SK-N-MC (cell line): Measurements from ENCODE around the gene HYDIN.

ENCODE experiments used
- EZH2 ChIP-seq: fragments of 200-600 bp; sonication (generic); IDR thresholded peaks from one replicate; pipeline ENCODE4 v1.6.1; 2017; ENCODE audit warnings: antibody characterized with exemption
- FOXP2 ChIP-seq: optimal IDR thresholded peaks from 2 replicates; pipeline ENCODE3; 2011; ENCODE audit warnings: mild to moderate bottlenecking, moderate library complexity; ENCODE audit not compliant: insufficient read depth; ENCODE audit errors: extremely low read length, control extremely low read depth
- POLR2AphosphoS5 ChIP-seq: IDR thresholded peaks from 2 replicates; pipeline ENCODE4 v1.6.1; 2012; ENCODE audit warnings: mild to moderate bottlenecking, low read depth, low read length, borderline replicate concordance

DNA sequence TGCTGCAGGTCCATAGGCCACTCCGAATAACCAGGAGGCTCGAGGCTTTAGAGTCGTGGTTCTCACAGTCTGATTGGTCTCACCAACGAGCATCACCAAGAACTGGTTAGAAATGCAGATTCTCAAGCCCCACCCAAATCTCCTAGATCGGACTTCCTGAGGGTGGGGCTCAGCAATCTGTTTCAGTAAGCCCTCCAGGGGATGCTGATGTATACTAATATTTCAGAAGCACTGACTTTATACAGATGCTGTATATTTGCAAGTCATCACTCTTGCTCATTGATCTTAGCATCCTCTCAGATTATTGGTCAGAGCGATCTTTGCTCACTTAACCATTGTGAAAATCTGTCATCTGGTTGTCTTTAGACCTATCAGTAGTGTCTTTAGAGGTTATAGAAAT lies 425.1 kb downstream of the HYDIN start:
- TF ChIP-seq POLR2AphosphoS5 (no peak), EZH2 (no peak), FOXP2 (no peak)
